HepG2 (cell line): ENCODE results near the gene LTC4S. TPM values are rescaled to one million over a fixed set of nuclear protein-coding genes. Genes with fewer than 3 reads are reported as not detected.

Experiments
- ATAC-seq: fragments of 200-7000 bp; cut with Tn5 transposase; 3 replicates; pipeline ENCODE4 v1.9.1; 2020; ENCODE audit warnings: mild to moderate bottlenecking, moderate library complexity
- BruUV-seq: library from RNA; stranded (reverse); fragments of 400-500 nt; replicated peaks from 2 replicates; lab custom pipeline; 2021; lab: Mats Ljungman, UMichigan
- CTCF ChIA-PET: fragments of 300-600 bp; formaldehyde crosslinking; extraction: SDS; loops from one replicate; lab custom pipeline; 2021; ENCODE audit warnings: low total read pairs, inconsistent platforms, low intra/inter-chr PET ratio; lab: Yijun Ruan, JAX
- POLR2A ChIA-PET: fragments of 350-600 bp; sonication (Branson Sonifier 250); formaldehyde crosslinking; loops from one replicate; lab custom pipeline; 2020; ENCODE audit warnings: antibody characterized with exemption, inconsistent platforms; lab: Yijun Ruan, JAX
- DNase-seq: peaks from one replicate; pipeline ENCODE4 v3.0.0-alpha.2; 2015; ENCODE audit warnings: low spot score
- FAIRE-seq: peaks from 3 replicates; lab custom pipeline; 2011; peaks lifted over from hg19 to GRCh38; lab: Jason Lieb, UNC
- H2AFZ ChIP-seq: one replicate; pipeline ENCODE4 v1.6.1; 2011; ENCODE audit warnings: low read length, inconsistent platforms
- H3K27ac ChIP-seq: fragments of 300-600 bp; 3 replicates; pipeline ENCODE4 v1.8.0; 2011; ENCODE audit warnings: mixed run types, mild to moderate bottlenecking, mixed read lengths, low read length, inconsistent platforms; ENCODE audit not compliant: insufficient read depth; ENCODE audit errors: extremely low read length
- H3K27me3 ChIP-seq, 2 experiments: fragments of 200-600 bp in 1 of 2; 2 replicates in 1 of 2; 3 replicates in 1 of 2; pipeline versions ENCODE4 v1.6.0 to v1.8.0; 2011; ENCODE audit warnings: low read length in 2 of 2, mild to moderate bottlenecking in 2 of 2, moderate library complexity in 2 of 2, inconsistent platforms in 1 of 2; ENCODE audit not compliant: insufficient read depth in 2 of 2, control insufficient read depth in 1 of 2
- H3K36me3 ChIP-seq, 2 experiments: fragments of 200-600 bp in 1 of 2; replicated peaks in 1 of 2; 2 replicates in 1 of 2; 3 replicates in 1 of 2; pipeline versions ENCODE4 v1.5.1 to v1.8.0; 2011; ENCODE audit warnings: low read length in 2 of 2, inconsistent platforms in 1 of 2; ENCODE audit not compliant: insufficient read depth in 2 of 2, control insufficient read depth in 1 of 2
- H3K4me1 ChIP-seq: 2 replicates; pipeline ENCODE4 v1.5.1; 2012; ENCODE audit warnings: low read length, inconsistent platforms; ENCODE audit not compliant: insufficient read depth
- H3K4me2 ChIP-seq: 2 replicates; pipeline ENCODE4 v1.6.0; 2011; ENCODE audit warnings: low read depth, low read length, inconsistent platforms
- H3K4me3 ChIP-seq, 3 experiments: fragments of 200-600 bp in 1 of 3; sonication (generic), shearing (Covaris generic) in 1 of 3; replicated peaks in 1 of 3; 2 replicates each; pipeline ENCODE4 v1.5.1; 2011 to 2016; ENCODE audit warnings: low read length in 3 of 3, inconsistent platforms in 2 of 3, low read depth in 2 of 3, mild to moderate bottlenecking in 2 of 3, control low read depth in 1 of 3, mixed read lengths in 1 of 3; ENCODE audit not compliant: insufficient read depth in 1 of 3
- H3K79me2 ChIP-seq: one replicate; pipeline ENCODE4 v1.6.1; 2011; ENCODE audit warnings: low read length, inconsistent platforms; ENCODE audit not compliant: insufficient read depth
- H3K9ac ChIP-seq: 2 replicates; pipeline ENCODE4 v1.6.0; 2011; ENCODE audit warnings: mild to moderate bottlenecking, low read depth, low read length, inconsistent platforms; ENCODE audit not compliant: insufficient read depth
- H3K9me3 ChIP-seq: 2 replicates; pipeline ENCODE4 v1.5.1; 2012; ENCODE audit warnings: mild to moderate bottlenecking, low read length
- H4K20me1 ChIP-seq: 2 replicates; pipeline ENCODE4 v1.6.0; 2011; ENCODE audit warnings: inconsistent platforms, mild to moderate bottlenecking, low read length, moderate library complexity; ENCODE audit not compliant: insufficient read depth
- ATF3 ChIP-seq: sonication (generic); formaldehyde crosslinking; IDR thresholded peaks from 2 replicates; pipeline ENCODE4 v1.4.0; 2020; ENCODE audit warnings: missing genetic modification reagents
- CHCHD3 ChIP-seq: sonication (generic); formaldehyde crosslinking; IDR thresholded peaks from 2 replicates; pipeline ENCODE4 v1.8.0; 2022; ENCODE audit warnings: mild to moderate bottlenecking, missing genetic modification reagents, moderate library complexity
- GMEB1 ChIP-seq: sonication (generic); formaldehyde crosslinking; IDR thresholded peaks from 2 replicates; pipeline ENCODE4 v1.5.1; 2020; ENCODE audit warnings: missing genetic modification reagents, mild to moderate bottlenecking, borderline replicate concordance
- MAFF ChIP-seq: IDR thresholded peaks from 2 replicates; pipeline ENCODE4 v1.6.1; 2011; ENCODE audit warnings: low read depth, low read length, improper control_type of control experiment
- WGBS: methylation state at CpG from one replicate; pipeline ENCODE4 v1.1.6; 2017; ENCODE audit warnings: low lambda C conversion rate; 5-methylcytosine and 5-hydroxymethylcytosine counted together
- in situ Hi-C: cut with HindIII; loops from 2 replicates; pipeline ENCODE4 v1.10.0; 2017; ENCODE audit warnings: low pct_unique_long_range_greater_than_20kb; ENCODE audit not compliant: extremely low pct_ligation_motif_present
- intact Hi-C: fragments of 100-400 bp; cut with micrococcal nuclease; formaldehyde crosslinking; loops from one replicate; pipeline ENCODE4 v1.10.0; 2022; ENCODE audit not compliant: unreplicated experiment
- polyA plus RNA-seq, 8 experiments: library from polyadenylated mRNA; depleted of rRNA in 3 of 8; stranded (reverse) in 7 of 8; unstranded in 1 of 8; fragments of >200 nt; fragmentation: Illumina TruSeq in 4 of 8; extraction: Trizol in 4 of 8; gene quantifications; 2 replicates each; pipeline versions ENCODE4 v1.2.1 to v1.2.3, GENCODE V29; 2011 to 2016; ENCODE audit warnings: low read depth in 4 of 8, missing spikeins in 1 of 8, mixed read lengths in 1 of 8; ENCODE audit not compliant: insufficient read depth in 1 of 8
- total RNA-seq, 5 experiments: library from RNA; depleted of rRNA; stranded (reverse); fragments of >200 nt; fragmentation: Illumina TruSeq; extraction: Trizol; gene quantifications; 2 replicates each; pipeline ENCODE4 v1.2.3, GENCODE V29; 2016; ENCODE audit warnings: low read depth in 1 of 5
- TF ChIP-seq, protein P1 (sequence below): sonication (generic); formaldehyde crosslinking; IDR thresholded peaks from 2 replicates; pipeline ENCODE4 v1.4.0; 2020; ENCODE audit warnings: missing genetic modification reagents
- TF ChIP-seq, protein P2 (sequence below): sonication (generic); formaldehyde crosslinking; IDR thresholded peaks from 2 replicates; pipeline ENCODE4 v1.5.0; 2020; ENCODE audit warnings: mild to moderate bottlenecking, missing genetic modification reagents

Gene LTC4S
- total and polyA plus RNA-seq, 2 of the 13 experiments (the other 11 are each of a cell fraction or from before 2014, with no cell fraction given), result 0.35 TPM; not detected in 1

- Histone ChIP-seq H4K20me1 (no peaks in the 10 kb centered on the region), H3K4me1 (peaks cover 30% of the 10 kb centered on the region), H3K27ac (no peak overlapping the region), H3K4me2 (no peak overlapping the region), H2AFZ (no peak overlapping the region), H3K27me3 (no peaks in the 10 kb centered on the region), H3K79me2 (peaks cover 5% of the 10 kb centered on the region), H3K9ac (no peak overlapping the region), H3K36me3 (peaks cover 11 to 19% of the 10 kb centered on the region in 2 experiments; a peak in 4 of 5 replicates), H3K4me3 (no peak overlapping the region), H3K9me3 (no peaks in the 10 kb centered on the region)
- DNase-seq (no peak), ATAC-seq (no peak), FAIRE-seq (no peak)
- no peak for TF ChIP-seq MAFF
- TF ChIP-seq GMEB1 (CRISPR knock-in tag), result no peak
- no peak for TF ChIP-seq ATF3
- TF ChIP-seq, protein P1, sequence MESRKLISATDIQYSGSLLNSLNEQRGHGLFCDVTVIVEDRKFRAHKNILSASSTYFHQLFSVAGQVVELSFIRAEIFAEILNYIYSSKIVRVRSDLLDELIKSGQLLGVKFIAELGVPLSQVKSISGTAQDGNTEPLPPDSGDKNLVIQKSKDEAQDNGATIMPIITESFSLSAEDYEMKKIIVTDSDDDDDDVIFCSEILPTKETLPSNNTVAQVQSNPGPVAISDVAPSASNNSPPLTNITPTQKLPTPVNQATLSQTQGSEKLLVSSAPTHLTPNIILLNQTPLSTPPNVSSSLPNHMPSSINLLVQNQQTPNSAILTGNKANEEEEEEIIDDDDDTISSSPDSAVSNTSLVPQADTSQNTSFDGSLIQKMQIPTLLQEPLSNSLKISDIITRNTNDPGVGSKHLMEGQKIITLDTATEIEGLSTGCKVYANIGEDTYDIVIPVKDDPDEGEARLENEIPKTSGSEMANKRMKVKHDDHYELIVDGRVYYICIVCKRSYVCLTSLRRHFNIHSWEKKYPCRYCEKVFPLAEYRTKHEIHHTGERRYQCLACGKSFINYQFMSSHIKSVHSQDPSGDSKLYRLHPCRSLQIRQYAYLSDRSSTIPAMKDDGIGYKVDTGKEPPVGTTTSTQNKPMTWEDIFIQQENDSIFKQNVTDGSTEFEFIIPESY (CRISPR knock-in tag), result 0 out of 2 replicates have a peak, but pooled peaks have one; percentile 14
- TF ChIP-seq, protein P2, sequence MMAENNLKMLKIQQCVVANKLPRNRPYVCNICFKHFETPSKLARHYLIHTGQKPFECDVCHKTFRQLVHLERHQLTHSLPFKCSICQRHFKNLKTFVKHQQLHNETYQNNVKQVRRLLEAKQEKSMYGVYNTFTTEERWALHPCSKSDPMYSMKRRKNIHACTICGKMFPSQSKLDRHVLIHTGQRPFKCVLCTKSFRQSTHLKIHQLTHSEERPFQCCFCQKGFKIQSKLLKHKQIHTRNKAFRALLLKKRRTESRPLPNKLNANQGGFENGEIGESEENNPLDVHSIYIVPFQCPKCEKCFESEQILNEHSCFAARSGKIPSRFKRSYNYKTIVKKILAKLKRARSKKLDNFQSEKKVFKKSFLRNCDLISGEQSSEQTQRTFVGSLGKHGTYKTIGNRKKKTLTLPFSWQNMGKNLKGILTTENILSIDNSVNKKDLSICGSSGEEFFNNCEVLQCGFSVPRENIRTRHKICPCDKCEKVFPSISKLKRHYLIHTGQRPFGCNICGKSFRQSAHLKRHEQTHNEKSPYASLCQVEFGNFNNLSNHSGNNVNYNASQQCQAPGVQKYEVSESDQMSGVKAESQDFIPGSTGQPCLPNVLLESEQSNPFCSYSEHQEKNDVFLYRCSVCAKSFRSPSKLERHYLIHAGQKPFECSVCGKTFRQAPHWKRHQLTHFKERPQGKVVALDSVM (CRISPR knock-in tag), result no peak
- no peak for TF ChIP-seq CHCHD3 (CRISPR knock-in tag)
- WGBS, result 99% methylated on average over 21 of the region's 21 CpGs
- in situ Hi-C loops, result no loop called here
- intact Hi-C loops, result no loop called here
- CTCF ChIA-PET, result no interaction called here
- POLR2A ChIA-PET, result interaction anchor here (5.3 kb wide), 1 partner anchor 10 kb away, joined by 115 read pairs; the partner anchor contains the start of gene MGAT4B
- no TSS peak for BruUV-seq
These were observed 21.9 kb downstream of the LTC4S start for GRCh38 chr5:179815491-179816249.
